22Rv1 (cell line): ENCODE data around the gene OR10T2.

Source experiments
- ZFX ChIP-seq: fragments of 450-650 bp; IDR thresholded peaks from 2 replicates; pipeline ENCODE4 v1.6.1; 2017; ENCODE audit warnings: antibody characterized with exemption, borderline replicate concordance
- TF ChIP-seq, protein P1 (sequence below): fragments of 450-650 bp; IDR thresholded peaks from 2 replicates; pipeline ENCODE4 v1.5.1; 2017; ENCODE audit warnings: mild to moderate bottlenecking

- TF ChIP-seq, protein P1, sequence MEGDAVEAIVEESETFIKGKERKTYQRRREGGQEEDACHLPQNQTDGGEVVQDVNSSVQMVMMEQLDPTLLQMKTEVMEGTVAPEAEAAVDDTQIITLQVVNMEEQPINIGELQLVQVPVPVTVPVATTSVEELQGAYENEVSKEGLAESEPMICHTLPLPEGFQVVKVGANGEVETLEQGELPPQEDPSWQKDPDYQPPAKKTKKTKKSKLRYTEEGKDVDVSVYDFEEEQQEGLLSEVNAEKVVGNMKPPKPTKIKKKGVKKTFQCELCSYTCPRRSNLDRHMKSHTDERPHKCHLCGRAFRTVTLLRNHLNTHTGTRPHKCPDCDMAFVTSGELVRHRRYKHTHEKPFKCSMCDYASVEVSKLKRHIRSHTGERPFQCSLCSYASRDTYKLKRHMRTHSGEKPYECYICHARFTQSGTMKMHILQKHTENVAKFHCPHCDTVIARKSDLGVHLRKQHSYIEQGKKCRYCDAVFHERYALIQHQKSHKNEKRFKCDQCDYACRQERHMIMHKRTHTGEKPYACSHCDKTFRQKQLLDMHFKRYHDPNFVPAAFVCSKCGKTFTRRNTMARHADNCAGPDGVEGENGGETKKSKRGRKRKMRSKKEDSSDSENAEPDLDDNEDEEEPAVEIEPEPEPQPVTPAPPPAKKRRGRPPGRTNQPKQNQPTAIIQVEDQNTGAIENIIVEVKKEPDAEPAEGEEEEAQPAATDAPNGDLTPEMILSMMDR: no peak
- no peak for TF ChIP-seq ZFX
These were observed 8.2 kb downstream of the OR10T2 start for GRCh38 chr1:158391099-158391498.
